HG03432 (cell line): ENCODE data around the gene CACNA2D2.

Experiments
- ATAC-seq: cut with Tn5 transposase; IDR thresholded peaks from one replicate; pipeline ENCODE4 v1.9.1; 2021; ENCODE audit warnings: mild to moderate bottlenecking, moderate library complexity; ENCODE audit not compliant: unreplicated experiment

Gene CACNA2D2

DNA sequence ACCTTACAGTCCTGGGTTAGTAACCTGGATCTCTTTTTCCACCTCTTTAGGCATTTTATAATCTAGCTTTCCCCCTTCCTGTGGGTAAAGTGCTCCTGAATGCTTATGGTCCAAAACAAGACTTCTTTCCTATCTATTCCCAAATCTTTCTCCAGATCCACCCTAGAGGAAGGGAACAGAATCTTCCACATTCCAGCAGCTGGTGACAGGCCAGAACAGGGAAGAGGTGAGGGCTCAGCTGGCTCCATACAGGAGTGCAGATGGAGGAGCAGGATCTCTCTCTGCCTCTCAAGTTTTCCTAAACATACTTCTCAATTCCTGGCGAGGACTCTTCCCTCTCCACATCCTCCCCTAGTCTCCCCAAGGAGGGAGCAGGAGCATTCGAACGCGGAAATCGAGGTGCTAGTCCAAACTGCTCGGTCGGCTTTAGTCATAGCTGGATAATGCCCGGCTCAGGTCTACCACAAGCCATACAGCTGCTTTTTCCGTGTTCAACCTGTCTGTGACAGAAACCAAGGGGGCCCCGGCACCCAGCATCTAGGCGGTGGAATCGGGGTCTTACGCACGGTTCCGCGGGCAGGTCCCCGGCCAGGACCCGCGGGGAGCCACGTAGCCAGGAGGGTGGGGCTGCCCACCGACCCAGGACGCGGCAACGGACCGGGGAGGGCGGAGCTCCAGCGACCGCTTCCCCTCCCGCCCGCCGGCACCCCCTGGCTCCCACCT is 166.8 kb downstream of the CACNA2D2 start:
- peak; percentile 39 for ATAC-seq

GRCh38 chr3:50334339-50335075 is 168.9 kb downstream of the CACNA2D2 start:
- no peak for ATAC-seq

DNA sequence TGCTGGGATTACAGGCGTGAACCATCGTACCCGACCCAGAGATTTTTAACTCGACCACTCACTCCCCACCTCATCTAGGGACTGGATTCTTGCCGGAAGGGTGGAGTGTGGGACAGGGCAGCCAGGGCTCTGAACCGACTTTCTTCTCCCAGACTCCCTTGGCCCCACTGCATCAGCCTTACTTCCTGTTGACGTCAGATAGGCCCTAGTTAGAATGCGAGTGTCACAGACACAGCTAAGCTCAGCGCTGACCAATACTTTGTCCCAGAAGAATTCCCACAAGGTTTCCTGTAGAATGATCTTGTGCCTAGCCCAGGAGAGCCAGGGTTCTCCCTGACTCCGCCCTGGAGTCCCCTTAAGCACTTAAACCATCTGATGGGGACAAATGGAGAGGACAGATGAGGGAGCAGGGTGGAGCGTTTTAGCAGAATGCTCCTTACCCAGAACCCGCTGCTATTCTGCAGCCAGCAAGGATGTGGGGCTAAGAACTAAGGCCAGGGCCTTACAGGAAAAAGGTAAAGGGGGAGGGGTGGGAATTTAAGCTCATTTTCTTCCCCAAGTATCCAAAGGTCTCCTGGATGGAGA is 169.6 kb downstream of the CACNA2D2 start:
- ATAC-seq: no peak

DNA sequence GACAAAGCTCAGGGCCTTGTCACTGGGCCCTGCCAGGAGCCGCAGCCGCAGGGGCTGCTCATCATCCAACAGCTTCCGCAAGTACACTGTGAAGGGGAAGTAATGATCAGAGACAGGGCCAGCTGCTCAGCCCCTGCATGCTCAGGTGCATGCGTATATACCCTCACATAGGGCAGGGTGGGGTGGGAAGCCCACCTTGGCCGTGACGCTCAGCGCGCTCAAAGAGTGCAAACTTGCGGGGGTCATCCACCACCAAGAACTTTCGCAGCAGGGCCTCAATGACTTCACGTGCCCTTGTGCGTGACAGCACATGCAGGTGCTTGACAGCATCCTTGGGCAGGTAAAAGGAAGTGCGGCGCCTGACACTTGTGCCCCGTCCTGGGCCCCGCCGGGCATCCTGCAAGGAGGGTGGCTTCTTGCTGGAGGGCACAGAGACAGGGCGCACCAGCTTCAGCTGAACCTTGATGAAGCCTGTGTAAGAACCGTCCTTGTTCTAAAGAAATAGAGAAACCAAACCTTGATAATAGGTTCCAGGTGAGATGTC is 172.0 kb downstream of the CACNA2D2 start:
- ATAC-seq: no peak

DNA sequence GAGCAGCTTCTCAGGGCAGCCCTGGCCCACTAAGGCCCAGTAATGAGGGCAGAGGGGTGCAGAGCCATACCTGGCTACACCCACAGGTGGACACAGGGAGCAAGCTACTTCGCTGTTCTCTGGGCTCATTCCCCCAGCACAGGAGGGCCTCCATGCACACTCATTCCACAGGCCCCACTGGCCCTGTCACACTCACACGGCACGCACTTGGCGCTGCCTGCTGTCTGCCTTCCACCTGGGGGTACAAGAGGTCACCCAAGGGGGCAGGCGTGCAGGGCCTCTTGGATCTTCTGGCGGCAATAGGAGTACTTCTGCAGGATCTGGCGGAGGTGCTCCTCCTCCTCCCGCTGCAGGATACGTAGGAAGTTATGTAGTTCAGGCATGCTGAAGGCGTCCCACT is 173.1 kb downstream of the CACNA2D2 start:
- no peak for ATAC-seq

DNA sequence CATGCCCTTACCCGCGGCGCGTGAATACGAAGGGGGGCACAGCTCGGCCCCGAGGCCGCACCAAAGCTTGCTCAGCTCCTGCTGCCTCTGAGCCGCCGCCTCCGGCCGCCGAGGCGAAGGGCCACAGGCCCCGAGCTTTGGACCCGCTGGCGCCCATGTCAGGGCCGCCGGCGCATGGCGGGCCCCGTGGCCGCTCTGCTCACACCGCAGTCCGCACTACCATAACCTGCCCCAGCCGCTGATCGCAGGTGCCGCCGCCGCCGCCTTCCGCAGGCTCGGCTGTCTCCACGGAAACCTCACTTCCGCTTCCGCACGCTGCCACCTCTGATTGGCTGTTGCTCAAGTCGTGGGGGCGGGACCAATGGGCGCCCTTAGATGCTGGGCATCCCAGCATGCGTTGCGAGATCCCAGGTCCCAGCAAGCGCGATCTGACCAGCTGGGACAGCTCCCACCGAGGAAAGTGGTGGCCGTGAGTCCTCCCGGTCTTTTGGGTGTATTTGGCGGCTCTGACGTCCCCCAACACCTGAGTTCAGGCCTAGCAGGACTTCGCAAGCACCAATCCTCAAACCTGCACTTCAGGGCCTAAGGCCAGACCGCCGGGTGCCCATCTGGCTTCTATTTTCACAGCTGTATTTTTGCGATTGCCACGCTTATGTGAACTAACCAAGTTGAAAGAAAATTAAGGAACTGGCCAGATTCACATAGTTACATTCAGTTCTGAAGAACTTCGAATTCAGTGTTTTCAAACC is 175.3 kb downstream of the CACNA2D2 start, which contains the start of gene TUSC2:
TSS of gene TUSC2 (minus strand) at position 281 of the 749 bp plus-strand sequence. CDS start at position 157, 124 bp downstream.
- ATAC-seq: peak; percentile 88

- ATAC-seq: no peak
Observed at GRCh38 chr3:50327129-50327528, 176.3 kb downstream of the CACNA2D2 start.

DNA sequence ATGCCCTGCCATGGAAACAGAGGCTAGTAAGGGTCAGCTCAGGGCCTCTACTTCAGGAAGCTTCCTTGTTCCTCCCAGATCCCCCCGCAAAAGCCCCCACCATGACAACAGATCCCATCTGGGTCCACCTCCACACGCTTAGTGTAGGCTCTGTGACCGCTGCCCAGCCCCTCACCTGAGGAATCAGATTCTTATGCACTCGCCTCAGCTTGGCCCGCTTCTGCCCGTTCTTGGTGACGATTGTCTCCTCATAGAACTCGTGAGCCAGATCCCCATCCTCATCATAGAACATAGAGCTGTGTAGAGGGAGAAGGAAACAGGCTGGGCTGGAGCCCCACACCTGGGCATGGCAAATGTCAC is 177.3 kb downstream of the CACNA2D2 start:
- ATAC-seq: no peak

DNA sequence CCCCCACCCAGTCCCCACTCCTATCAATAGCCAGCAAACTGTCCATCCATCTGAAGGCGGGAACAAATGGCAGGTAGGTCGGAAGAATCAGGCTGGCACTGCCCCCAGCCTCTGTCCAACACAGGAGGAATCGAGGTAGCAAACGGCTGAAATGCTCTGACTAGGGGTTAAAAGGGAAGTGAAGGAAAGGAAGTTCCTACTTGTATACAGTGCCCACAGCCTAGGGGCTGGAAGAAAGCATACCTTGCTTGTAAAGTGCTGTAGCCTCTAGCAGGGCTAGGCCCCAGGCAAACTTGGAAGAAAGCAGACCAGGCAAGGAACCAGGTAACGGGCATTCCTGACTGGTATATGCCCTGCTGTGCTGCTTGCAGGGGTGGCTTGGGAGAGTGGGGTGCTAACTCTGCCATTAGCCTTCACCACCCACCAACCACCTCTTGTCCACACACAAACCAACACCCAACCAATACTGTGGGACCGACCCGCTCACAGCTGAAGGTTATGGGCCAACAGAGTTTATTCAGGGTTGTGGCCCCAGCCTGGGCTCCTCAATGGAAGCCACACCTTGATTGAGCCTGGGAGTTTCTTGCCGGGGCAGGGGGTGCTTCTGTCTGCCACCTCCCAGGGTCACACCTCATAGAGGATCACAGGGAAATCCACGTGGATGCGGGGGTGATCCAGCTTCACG is 177.8 kb downstream of the CACNA2D2 start:
- no peak for ATAC-seq

GRCh38 chr3:50325113-50325480 is 178.3 kb downstream of the CACNA2D2 start:
- no peak for ATAC-seq

DNA sequence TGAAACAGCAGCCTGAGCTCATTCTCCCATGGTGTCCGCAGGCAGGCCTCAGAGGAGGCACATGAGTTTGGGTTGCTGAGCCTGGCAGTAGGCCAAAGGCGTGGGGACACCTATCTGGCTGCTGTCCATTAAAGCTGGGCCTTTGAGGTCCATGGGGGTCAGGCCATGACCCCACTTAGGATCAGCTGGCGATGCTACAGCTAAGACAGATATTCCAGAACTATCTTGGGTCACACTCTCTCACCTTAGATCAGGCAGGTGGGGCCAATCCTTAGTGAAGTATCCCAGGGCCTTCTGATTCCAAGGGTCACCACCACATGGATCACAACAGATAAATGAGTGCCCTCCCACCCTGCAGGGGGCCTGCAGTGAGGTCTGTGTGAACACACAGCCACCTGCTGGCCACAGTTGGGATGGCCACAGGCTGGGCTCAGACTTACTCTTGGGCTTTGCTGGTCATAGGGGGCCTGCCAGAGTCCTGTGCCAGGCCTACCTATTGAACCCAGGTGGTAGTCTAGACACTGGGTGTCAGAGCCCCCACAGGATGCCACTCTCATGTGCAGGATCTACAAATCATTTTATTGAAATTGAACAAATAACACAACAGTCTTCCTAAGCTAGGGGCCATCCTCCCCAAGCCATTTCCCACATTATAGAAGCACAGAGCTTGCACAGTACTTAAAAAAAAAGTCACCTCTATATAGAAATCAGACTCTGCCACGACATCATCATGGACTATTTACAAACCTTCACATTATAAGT is 178.9 kb downstream of the CACNA2D2 start:
- no peak for ATAC-seq

DNA sequence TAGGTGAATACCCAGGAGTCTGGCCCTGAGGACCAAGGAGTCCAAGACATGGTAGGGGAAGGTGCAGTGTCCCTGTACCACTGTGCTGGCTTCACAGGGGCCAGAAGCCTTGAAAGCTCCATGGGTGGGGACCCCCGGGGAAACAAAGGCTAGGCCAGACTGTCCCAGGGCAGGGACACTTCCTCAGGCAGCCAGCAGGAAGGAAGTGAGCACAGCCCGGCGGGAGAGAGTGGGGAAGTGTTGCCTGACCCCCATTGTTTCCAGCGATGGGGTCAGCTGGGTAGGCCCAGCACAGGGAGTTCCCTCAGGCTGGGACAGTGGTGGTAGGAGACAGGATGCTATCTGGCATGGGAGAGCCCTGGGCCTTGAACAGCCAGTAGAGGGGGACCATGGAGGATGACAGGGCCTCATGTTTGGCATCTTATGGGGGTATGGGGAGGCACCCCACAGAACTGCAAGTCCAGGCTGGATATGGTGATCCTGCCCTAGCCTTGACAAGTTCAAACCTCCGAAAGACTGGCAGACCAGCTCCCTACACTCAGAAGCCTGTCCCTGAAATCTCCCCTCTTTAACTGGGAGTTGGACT is 179.7 kb downstream of the CACNA2D2 start:
- no peak for ATAC-seq

DNA sequence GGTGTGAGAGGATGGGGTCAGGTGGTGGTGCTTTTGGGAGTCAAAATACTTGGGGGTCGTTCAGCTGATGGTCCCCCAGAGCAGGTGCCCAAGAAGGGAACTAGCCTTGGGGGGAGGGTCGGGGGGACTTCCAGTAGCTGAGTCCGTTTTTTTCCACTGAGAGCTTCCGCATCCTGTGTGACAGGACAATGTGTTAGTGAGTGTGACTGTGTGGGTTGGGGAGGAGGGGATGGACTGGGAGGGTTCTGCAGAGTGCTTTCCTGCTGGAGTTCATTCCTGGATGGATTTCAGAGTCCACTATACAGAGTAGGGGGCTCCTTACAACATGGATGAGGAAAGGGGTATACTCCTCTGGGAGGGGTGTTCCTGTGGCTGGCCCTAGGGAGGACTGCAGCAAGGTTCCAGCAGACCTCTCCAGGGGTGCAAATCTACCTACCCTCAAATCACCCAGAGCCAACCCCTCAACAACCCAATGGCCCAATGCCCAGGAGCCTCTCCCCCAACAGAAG is 180.3 kb downstream of the CACNA2D2 start:
- ATAC-seq: no peak

GRCh38 chr3:50322386-50323091 is 180.9 kb downstream of the CACNA2D2 start, which contains the start of gene HYAL2:
TSS of gene HYAL2 (minus strand) at chr3:50322745. CDS start at chr3:50320489, 2,256 bp downstream.
- ATAC-seq: no peak

DNA sequence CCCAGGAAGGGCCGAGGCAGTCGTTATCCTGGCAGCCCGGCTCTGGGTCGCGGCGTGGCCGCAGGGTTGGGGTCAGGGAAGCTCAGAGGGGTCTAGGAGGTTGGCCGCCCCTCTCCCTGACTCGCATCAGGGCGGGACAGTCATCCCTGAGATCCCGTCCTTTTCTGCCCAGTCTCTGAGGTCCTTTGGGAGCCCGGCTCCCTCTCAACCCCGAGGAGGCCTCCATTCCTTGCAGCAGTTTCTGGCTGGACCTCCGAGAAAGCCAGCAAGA is 181.4 kb downstream of the CACNA2D2 start:
- no peak for ATAC-seq

GRCh38 chr3:50321336-50322114 is 181.9 kb downstream of the CACNA2D2 start:
- peak; percentile 84 for ATAC-seq

DNA sequence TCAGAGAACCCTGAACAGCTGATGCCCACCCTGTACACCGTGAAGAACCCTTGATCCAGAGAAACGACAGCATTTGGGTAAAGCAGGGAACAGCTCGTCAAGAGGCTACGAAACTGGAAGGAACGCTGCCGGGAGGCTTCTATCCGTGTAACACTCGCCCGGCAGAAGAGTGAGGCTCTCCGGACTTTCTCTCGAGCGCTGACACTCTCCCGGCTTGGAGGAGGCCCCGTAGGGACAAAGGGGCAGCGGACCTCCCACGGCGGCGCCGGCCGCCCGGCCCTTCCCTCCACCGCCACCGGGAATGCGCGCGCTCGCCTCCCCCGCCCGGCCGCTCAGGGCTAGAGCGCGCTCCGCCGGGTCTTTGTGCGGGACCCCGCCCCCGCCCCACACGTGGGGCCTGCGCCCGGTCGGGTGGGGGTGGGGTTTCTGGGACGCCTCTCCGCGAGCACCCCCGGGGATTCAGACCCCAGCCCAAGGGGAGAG is 182.5 kb downstream of the CACNA2D2 start:
- peak; percentile 53 for ATAC-seq
